ENCODE data around the gene ZPBP2. TPM values are rescaled to one million over a fixed set of nuclear protein-coding genes. Genes with fewer than 3 reads are reported as not detected.
A peak's percentile ranks its signal among the peaks of the same experiment; 100 is the strongest.

ZPBP2 gene
- total RNA-seq, 4 donors from 2014 or later = not detected

GRCh38 chr17:39867084-39867879 lies 720 bp upstream of the ZPBP2 start:
- intact Hi-C loops (cut with DNase I) = no loop called here
- TF ChIP-seq EP300 (IDR thresholded peaks at IDR 0.05) (no peak), POLR2AphosphoS5 (IDR thresholded peaks at IDR 0.05) (no peak), CTCF (IDR thresholded peaks at IDR 0.05) (no peak), POLR2A (IDR thresholded peaks at IDR 0.05; ENCODE audit: low read depth) (no peak)
- H3K27me3 ChIP-seq = peaks cover 0 to 68% (median 33%) of the 10 kb centered on the region in 4 donors
- no peaks in the 10 kb centered on the region for H3K36me3 ChIP-seq
- 82% methylated on average over 21 of the region's 21 CpGs for WGBS
- H3K27ac ChIP-seq (replicated peaks in 1 of 4) = no peak overlapping the region
- H3K4me1 ChIP-seq = peaks cover 6 to 14% (median 9%) of the 10 kb centered on the region in 4 donors
- DNase-seq (ENCODE audit: extremely low spot score) = no peak
- peaks cover 0 to 12% (median 10%) of the 10 kb centered on the region in 4 donors for H3K9me3 ChIP-seq
- peak overlapping the region in 1 of 4 donors; percentile 3 for H3K4me3 ChIP-seq

- H3K36me3 ChIP-seq = no peaks in the 10 kb centered on the region
- H3K27me3 ChIP-seq = peaks cover 0 to 55% (median 24%) of the 10 kb centered on the region in 4 donors
- intact Hi-C loops (cut with DNase I) = no loop called here
- peaks cover 0 to 12% (median 10%) of the 10 kb centered on the region in 4 donors for H3K9me3 ChIP-seq
- no peak overlapping the region for H3K27ac ChIP-seq (replicated peaks in 1 of 4)
- peaks cover 6 to 13% (median 9%) of the 10 kb centered on the region in 4 donors for H3K4me1 ChIP-seq
- no peak overlapping the region for H3K4me3 ChIP-seq
- 84% methylated on average over 17 of the region's 17 CpGs for WGBS
- no peak for TF ChIP-seq POLR2AphosphoS5 (IDR thresholded peaks at IDR 0.05)
- TF ChIP-seq CTCF (IDR thresholded peaks at IDR 0.05) = no peak
- no peak for TF ChIP-seq EP300 (IDR thresholded peaks at IDR 0.05)
- TF ChIP-seq POLR2A (IDR thresholded peaks at IDR 0.05; ENCODE audit: low read depth) = no peak
- no peak for DNase-seq (ENCODE audit: extremely low spot score)
These were observed 546 bp downstream of the ZPBP2 start for GRCh38 chr17:39868554-39868942.

GRCh38 chr17:39870776-39871175 lies 2.8 kb downstream of the ZPBP2 start:
- no peak overlapping the region for H3K27ac ChIP-seq (replicated peaks in 1 of 4)
- H3K9me3 ChIP-seq = peaks cover 0 to 12% (median 10%) of the 10 kb centered on the region in 4 donors
- WGBS = 95% methylated on average over 1 of the region's 1 CpG
- H3K36me3 ChIP-seq = no peaks in the 10 kb centered on the region
- DNase-seq (ENCODE audit: extremely low spot score) = no peak
- H3K4me3 ChIP-seq = no peak overlapping the region
- intact Hi-C loops (cut with DNase I) = no loop called here
- H3K27me3 ChIP-seq = peaks cover 0 to 45% (median 14%) of the 10 kb centered on the region in 4 donors
- TF ChIP-seq CTCF (IDR thresholded peaks at IDR 0.05) (no peak), EP300 (IDR thresholded peaks at IDR 0.05) (no peak), POLR2A (IDR thresholded peaks at IDR 0.05; ENCODE audit: low read depth) (no peak), POLR2AphosphoS5 (IDR thresholded peaks at IDR 0.05) (no peak)
- H3K4me1 ChIP-seq = peaks cover 0 to 4% (median 0%) of the 10 kb centered on the region in 4 donors

- Histone ChIP-seq H3K36me3 (no peaks in the 10 kb centered on the region), H3K4me3 (no peak overlapping the region), H3K4me1 (peaks cover 0 to 4% (median 0%) of the 10 kb centered on the region in 4 donors), H3K9me3 (peaks cover 0 to 12% (median 10%) of the 10 kb centered on the region in 4 donors), H3K27ac (replicated peaks in 1 of 4) (no peak overlapping the region), H3K27me3 (peaks cover 0 to 41% (median 14%) of the 10 kb centered on the region in 4 donors)
- intact Hi-C loops (cut with DNase I) = no loop called here
- TF ChIP-seq EP300 (IDR thresholded peaks at IDR 0.05) (no peak), CTCF (IDR thresholded peaks at IDR 0.05) (no peak), POLR2A (IDR thresholded peaks at IDR 0.05; ENCODE audit: low read depth) (no peak), POLR2AphosphoS5 (IDR thresholded peaks at IDR 0.05) (no peak)
- DNase-seq (ENCODE audit: extremely low spot score) = no peak
- 73% methylated on average over 2 of the region's 2 CpGs for WGBS
These were observed 3.8 kb downstream of the ZPBP2 start for GRCh38 chr17:39871801-39872200.
